H9 (cell line): ENCODE results near the gene TERB1. TPM values are rescaled to one million over a fixed set of nuclear protein-coding genes. Genes with fewer than 3 reads are reported as not detected.

Experiments used
- DNase-seq: peaks from one replicate; pipeline ENCODE4 v3.0.0-alpha.2; 2017
- H2AFZ ChIP-seq: one replicate; pipeline ENCODE4 v1.6.1; 2013; ENCODE audit warnings: mild to moderate bottlenecking, low read length, control low read depth, moderate library complexity
- H2AK5ac ChIP-seq: 2 replicates; pipeline ENCODE4 v1.6.1; 2013; ENCODE audit warnings: low read length, control low read depth, mixed read lengths; ENCODE audit not compliant: insufficient read length
- H2BK120ac ChIP-seq: one replicate; pipeline ENCODE4 v1.6.1; 2013; ENCODE audit warnings: low read depth, mild to moderate bottlenecking, low read length, control low read depth, inconsistent platforms; ENCODE audit not compliant: poor library complexity, severe bottlenecking
- H2BK12ac ChIP-seq: 2 replicates; pipeline ENCODE4 v1.6.1; 2013; ENCODE audit warnings: low read length, control low read depth, mixed read lengths, low read depth; ENCODE audit not compliant: insufficient read length
- H2BK15ac ChIP-seq: 2 replicates; pipeline ENCODE4 v1.6.1; 2013; ENCODE audit warnings: low read depth, low read length, control low read depth
- H2BK20ac ChIP-seq: one replicate; pipeline ENCODE4 v1.6.1; 2013; ENCODE audit warnings: low read depth, mild to moderate bottlenecking, low read length, control low read depth, inconsistent platforms; ENCODE audit not compliant: poor library complexity, severe bottlenecking
- H2BK5ac ChIP-seq: 2 replicates; pipeline ENCODE4 v1.6.1; 2013; ENCODE audit warnings: low read length, control low read depth, mixed read lengths; ENCODE audit not compliant: insufficient read length
- H3K14ac ChIP-seq: 2 replicates; pipeline ENCODE4 v1.6.1; 2013; ENCODE audit warnings: low read length, control low read depth; ENCODE audit not compliant: insufficient read depth
- H3K18ac ChIP-seq: 2 replicates; pipeline ENCODE4 v1.6.1; 2013; ENCODE audit warnings: low read depth, mild to moderate bottlenecking, mixed read lengths, low read length, control low read depth; ENCODE audit not compliant: insufficient read length
- H3K23ac ChIP-seq: 2 replicates; pipeline ENCODE4 v1.6.1; 2013; ENCODE audit warnings: low read length, control low read depth, mixed read lengths, low read depth; ENCODE audit not compliant: insufficient read length
- H3K23me2 ChIP-seq: 2 replicates; pipeline ENCODE4 v1.6.1; 2013; ENCODE audit warnings: low read depth, mild to moderate bottlenecking, mixed read lengths, low read length, control low read depth; ENCODE audit not compliant: insufficient read length, poor library complexity, severe bottlenecking
- H3K27ac ChIP-seq: 2 replicates; pipeline ENCODE4 v1.5.1; 2013; ENCODE audit warnings: low read length, control low read depth, mixed read lengths, low read depth; ENCODE audit not compliant: insufficient read length
- H3K27me3 ChIP-seq: 2 replicates; pipeline ENCODE4 v1.6.1; 2013; ENCODE audit warnings: low read length, control low read depth, inconsistent platforms; ENCODE audit not compliant: insufficient read depth
- H3K4ac ChIP-seq: 2 replicates; pipeline ENCODE4 v1.6.1; 2013; ENCODE audit warnings: low read depth, mild to moderate bottlenecking, control low read depth, inconsistent platforms, low read length, moderate library complexity
- H3K4me1 ChIP-seq: 2 replicates; pipeline ENCODE4 v1.6.1; 2013; ENCODE audit warnings: low read length, control low read depth, inconsistent platforms; ENCODE audit not compliant: insufficient read depth
- H3K4me2 ChIP-seq: 2 replicates; pipeline ENCODE4 v1.6.1; 2013; ENCODE audit warnings: low read length, control low read depth, mixed read lengths; ENCODE audit not compliant: insufficient read length, insufficient read depth
- H3K56ac ChIP-seq: 2 replicates; pipeline ENCODE4 v1.6.1; 2013; ENCODE audit warnings: low read depth, mild to moderate bottlenecking, mixed read lengths, low read length, control low read depth; ENCODE audit not compliant: insufficient read length
- H3K79me1 ChIP-seq: 2 replicates; pipeline ENCODE4 v1.6.1; 2013; ENCODE audit warnings: low read depth, mild to moderate bottlenecking, moderate library complexity, low read length, control low read depth, inconsistent platforms; ENCODE audit not compliant: insufficient read depth, poor library complexity, severe bottlenecking
- H3K79me2 ChIP-seq: 2 replicates; pipeline ENCODE4 v1.6.1; 2013; ENCODE audit warnings: low read length, control low read depth, inconsistent platforms; ENCODE audit not compliant: insufficient read depth
- H3K9ac ChIP-seq: 2 replicates; pipeline ENCODE4 v1.6.1; 2013; ENCODE audit warnings: low read length, control low read depth, mixed read lengths; ENCODE audit not compliant: insufficient read length; ENCODE audit errors: extremely low read depth
- H3K9me3 ChIP-seq: one replicate; pipeline ENCODE4 v1.6.1; 2013; ENCODE audit warnings: low read depth, low read length, inconsistent platforms; ENCODE audit not compliant: control insufficient read depth
- H3T11ph ChIP-seq: one replicate; pipeline ENCODE4 v1.6.1; 2013; ENCODE audit warnings: mild to moderate bottlenecking, low read length, control low read depth, inconsistent platforms
- H4K20me1 ChIP-seq: one replicate; pipeline ENCODE4 v1.6.1; 2013; ENCODE audit not compliant: control insufficient read depth, insufficient read length, insufficient read depth
- H4K5ac ChIP-seq: 2 replicates; pipeline ENCODE4 v1.6.1; 2013; ENCODE audit warnings: low read depth, mild to moderate bottlenecking, mixed read lengths, low read length, control low read depth; ENCODE audit not compliant: insufficient read length
- H4K8ac ChIP-seq: replicated peaks from 2 replicates; pipeline ENCODE4 v1.6.1; 2013; ENCODE audit warnings: low read length, control low read depth, mixed read lengths, low read depth; ENCODE audit not compliant: insufficient read length
- H4K91ac ChIP-seq: 2 replicates; pipeline ENCODE4 v1.6.1; 2013; ENCODE audit warnings: low read depth, mild to moderate bottlenecking, moderate library complexity, mixed read lengths, low read length, control low read depth; ENCODE audit not compliant: insufficient read length
- H3K27ac Mint-ChIP-seq, 3 experiments: 2 replicates in 2 of 3; 3 replicates in 1 of 3; pipeline ENCODE4 v1.8.0; 2020 to 2021; ENCODE audit warnings: mixed read lengths in 3 of 3, mild to moderate bottlenecking in 1 of 3, moderate library complexity in 1 of 3
- H3K27me3 Mint-ChIP-seq: 2 replicates; pipeline ENCODE4 v1.8.0; 2021; ENCODE audit warnings: low read depth, mild to moderate bottlenecking, moderate library complexity, mixed read lengths
- H3K36me3 Mint-ChIP-seq, 3 experiments: 2 replicates in 2 of 3; 3 replicates in 1 of 3; pipeline ENCODE4 v1.8.0; 2020 to 2021; ENCODE audit warnings: low read depth in 3 of 3, mixed read lengths in 3 of 3; ENCODE audit not compliant: insufficient read depth in 1 of 3
- H3K4me1 Mint-ChIP-seq, 2 experiments: 2 replicates each; pipeline ENCODE4 v1.8.0; 2020; ENCODE audit warnings: mixed read lengths in 2 of 2
- H3K4me3 Mint-ChIP-seq, 2 experiments: 2 replicates in 1 of 2; 3 replicates in 1 of 2; pipeline ENCODE4 v1.8.0; 2020 to 2021; ENCODE audit warnings: mild to moderate bottlenecking in 2 of 2, mixed read lengths in 2 of 2, moderate library complexity in 1 of 2
- H3K9me3 Mint-ChIP-seq, 2 experiments: 2 replicates in 1 of 2; 3 replicates in 1 of 2; pipeline ENCODE4 v1.8.0; 2020; ENCODE audit warnings: mild to moderate bottlenecking in 2 of 2, mixed read lengths in 2 of 2, moderate library complexity in 1 of 2
- WGBS: extraction: QIAGEN DNeasy Blood & Tissue Kit; methylation state at CpG from one replicate; pipeline ENCODE4 v1.1.7; 2013; ENCODE audit warnings: missing lambda C conversion rate, low lambda C conversion rate, mixed read lengths; ENCODE audit not compliant: insufficient read length; ENCODE audit errors: extremely low coverage; 5-methylcytosine and 5-hydroxymethylcytosine counted together
- total RNA-seq: library from RNA; stranded (reverse); gene quantifications from 2 replicates; pipeline ENCODE4 v1.2.1, GENCODE V29; 2021
- TF ChIP-seq, protein P1 (sequence below): fragments of 200-600 bp; sonication (generic); conservative IDR thresholded peaks from 3 replicates; pipeline ENCODE4 v1.8.0; 2021; ENCODE audit warnings: antibody characterized with exemption, mild to moderate bottlenecking

Gene TERB1
- total RNA-seq, 1 experiment from 2014 or later = not detected

DNA sequence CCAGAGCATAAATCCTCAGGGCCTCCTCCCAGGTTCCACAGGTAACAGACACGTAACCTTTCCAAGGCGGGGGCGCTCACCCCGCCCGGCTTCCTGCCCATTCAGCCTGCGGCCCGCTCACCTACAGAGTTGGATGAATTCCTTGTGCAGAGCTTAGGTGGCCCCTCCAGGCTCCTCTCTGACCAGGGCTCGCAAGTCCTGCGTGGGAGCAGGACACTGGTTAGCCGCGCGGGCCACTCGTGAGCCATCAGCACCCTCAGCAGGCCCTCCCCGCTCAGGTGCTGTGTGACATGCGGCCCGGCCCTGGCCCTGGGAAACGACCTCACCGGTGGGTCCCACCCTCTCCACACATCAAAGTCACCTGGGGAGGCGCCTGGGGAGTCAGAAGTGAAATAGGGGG, 528 bp downstream of the TERB1 start:
- Mint-ChIP-seq H3K27ac (no peak overlapping the region), H3K4me1 (no peaks in the 10 kb centered on the region), H3K36me3 (peaks cover 12 to 33% (median 29%) of the 10 kb centered on the region in 3 experiments), H3K9me3 (no peaks in the 10 kb centered on the region; a peak in 1 of 5 replicates), H3K4me3 (no peak overlapping the region), H3K27me3 (no peaks in the 10 kb centered on the region)
- no peak overlapping the region for H4K8ac ChIP-seq
- WGBS = no CpG with 5 or more reads among the region's 19 CpGs
- H3K4me2 ChIP-seq = no peak overlapping the region
- H3K14ac ChIP-seq = no peak overlapping the region
- no peaks in the 10 kb centered on the region for H3K79me2 ChIP-seq
- no peak overlapping the region for H3K27ac ChIP-seq
- no peaks in the 10 kb centered on the region for H4K20me1 ChIP-seq
- H3K23ac ChIP-seq = no peak overlapping the region
- H2AK5ac ChIP-seq = no peak overlapping the region
- H2BK120ac ChIP-seq = no peak overlapping the region
- H4K91ac ChIP-seq = no peak overlapping the region
- no peak overlapping the region for H3K56ac ChIP-seq
- no peak overlapping the region for H2BK20ac ChIP-seq
- no peaks in the 10 kb centered on the region for H3K27me3 ChIP-seq
- H2BK5ac ChIP-seq = no peak overlapping the region
- peak; percentile 31 for DNase-seq
- H3K79me1 ChIP-seq = no peaks in the 10 kb centered on the region
- TF ChIP-seq, protein P1, sequence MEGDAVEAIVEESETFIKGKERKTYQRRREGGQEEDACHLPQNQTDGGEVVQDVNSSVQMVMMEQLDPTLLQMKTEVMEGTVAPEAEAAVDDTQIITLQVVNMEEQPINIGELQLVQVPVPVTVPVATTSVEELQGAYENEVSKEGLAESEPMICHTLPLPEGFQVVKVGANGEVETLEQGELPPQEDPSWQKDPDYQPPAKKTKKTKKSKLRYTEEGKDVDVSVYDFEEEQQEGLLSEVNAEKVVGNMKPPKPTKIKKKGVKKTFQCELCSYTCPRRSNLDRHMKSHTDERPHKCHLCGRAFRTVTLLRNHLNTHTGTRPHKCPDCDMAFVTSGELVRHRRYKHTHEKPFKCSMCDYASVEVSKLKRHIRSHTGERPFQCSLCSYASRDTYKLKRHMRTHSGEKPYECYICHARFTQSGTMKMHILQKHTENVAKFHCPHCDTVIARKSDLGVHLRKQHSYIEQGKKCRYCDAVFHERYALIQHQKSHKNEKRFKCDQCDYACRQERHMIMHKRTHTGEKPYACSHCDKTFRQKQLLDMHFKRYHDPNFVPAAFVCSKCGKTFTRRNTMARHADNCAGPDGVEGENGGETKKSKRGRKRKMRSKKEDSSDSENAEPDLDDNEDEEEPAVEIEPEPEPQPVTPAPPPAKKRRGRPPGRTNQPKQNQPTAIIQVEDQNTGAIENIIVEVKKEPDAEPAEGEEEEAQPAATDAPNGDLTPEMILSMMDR = no peak
- no peaks in the 10 kb centered on the region for H3K23me2 ChIP-seq
- no peak overlapping the region for H3K18ac ChIP-seq
- H3T11ph ChIP-seq = no peak overlapping the region
- H2BK15ac ChIP-seq = no peak overlapping the region
- no peaks in the 10 kb centered on the region for H3K4me1 ChIP-seq
- H3K4ac ChIP-seq = no peak overlapping the region
- H3K9ac ChIP-seq = no peak overlapping the region
- no peak overlapping the region for H2BK12ac ChIP-seq
- no peak overlapping the region for H4K5ac ChIP-seq
- H3K9me3 ChIP-seq = no peaks in the 10 kb centered on the region
- H2AFZ ChIP-seq = no peak overlapping the region
